K562 (cell line): ENCODE measurements around the gene CBX8. TPM values are rescaled to one million over a fixed set of nuclear protein-coding genes. Genes with fewer than 3 reads are reported as not detected.
A peak's percentile ranks its signal among the peaks of the same experiment; 100 is the strongest.

Source experiments
- BRD4 ChIP-seq: fragments of 200-600 bp; sonication (generic); IDR thresholded peaks from 2 replicates; pipeline ENCODE4 v1.6.1; 2017; ENCODE audit warnings: inconsistent platforms
- HMG20A ChIP-seq: fragments of 450-650 bp; formaldehyde crosslinking; conservative IDR thresholded peaks from 2 replicates; pipeline ENCODE4 v1.4.0; 2020; ENCODE audit warnings: mild to moderate bottlenecking, mixed read lengths
- HMGXB4 ChIP-seq: sonication (generic); formaldehyde crosslinking; IDR thresholded peaks from 2 replicates; pipeline ENCODE4 v1.8.1; 2023; ENCODE audit warnings: mild to moderate bottlenecking, missing genetic modification reagents
- KLF10 ChIP-seq: fragments of 250-450 bp; sonication (Bioruptor Pico); IDR thresholded peaks from 2 replicates; pipeline ENCODE4 v1.6.1; 2021; ENCODE audit warnings: matching md5 sums
- MTA1 ChIP-seq: fragments of 450-650 bp; IDR thresholded peaks from 2 replicates; pipeline ENCODE4 v1.6.1; 2017; ENCODE audit warnings: borderline replicate concordance
- MXD1 ChIP-seq: fragments of 250-450 bp; sonication (Bioruptor Pico); IDR thresholded peaks from 2 replicates; pipeline ENCODE4 v1.8.0; 2021; ENCODE audit warnings: borderline replicate concordance, mild to moderate bottlenecking, moderate library complexity; ENCODE audit not compliant: poor library complexity, severe bottlenecking
- NFIC ChIP-seq: fragments of 450-650 bp; IDR thresholded peaks from 2 replicates; pipeline ENCODE4 v1.6.1; 2017; ENCODE audit warnings: mild to moderate bottlenecking, inconsistent platforms
- NR0B1 ChIP-seq: fragments of 450-650 bp; IDR thresholded peaks from one replicate; pipeline ENCODE4 v1.6.1; 2018; ENCODE audit warnings: mild to moderate bottlenecking, moderate library complexity; ENCODE audit not compliant: partially characterized antibody
- PTBP1 ChIP-seq: fragments of 200-400 bp; formaldehyde crosslinking; IDR thresholded peaks from 2 replicates; pipeline ENCODE4 v1.6.1; 2017; ENCODE audit warnings: low read depth, low read length
- PYGO2 ChIP-seq: fragments of 450-650 bp; IDR thresholded peaks from 2 replicates; pipeline ENCODE4 v1.6.1; 2016; ENCODE audit warnings: mild to moderate bottlenecking, missing genetic modification characterization, moderate library complexity, missing compliant biosample characterization
- RAD21 ChIP-seq, 2 experiments: fragments of 250-450 bp in 1 of 2; fragments of 450-650 bp in 1 of 2; sonication (Bioruptor Pico) in 1 of 2; formaldehyde crosslinking in 1 of 2; IDR thresholded peaks in 1 of 2; conservative IDR thresholded peaks in 1 of 2; 2 replicates each; pipeline versions ENCODE4 v1.4.0 to v1.8.0; 2020 to 2022; ENCODE audit warnings: mild to moderate bottlenecking in 2 of 2, moderate library complexity in 1 of 2
- SPI1 ChIP-seq: IDR thresholded peaks from 2 replicates; pipeline ENCODE4 v1.6.1; 2011; ENCODE audit warnings: low read depth, low read length, control low read depth, borderline replicate concordance
- TCFL5 ChIP-seq: fragments of 250-450 bp; sonication (Bioruptor Pico); conservative IDR thresholded peaks from 2 replicates; pipeline ENCODE4 v1.6.1; 2021; ENCODE audit warnings: mild to moderate bottlenecking, moderate library complexity, matching md5 sums
- ZFP91 ChIP-seq: sonication (generic); formaldehyde crosslinking; IDR thresholded peaks from 2 replicates; pipeline ENCODE4 v1.8.0; 2022; ENCODE audit warnings: mild to moderate bottlenecking, missing genetic modification reagents
- ZNF785 ChIP-seq: fragments of 250-450 bp; sonication (Bioruptor Pico); IDR thresholded peaks from 2 replicates; pipeline ENCODE4 v1.4.0; 2020; ENCODE audit warnings: mild to moderate bottlenecking
- ZZZ3 ChIP-seq: fragments of 450-650 bp; IDR thresholded peaks from 2 replicates; pipeline ENCODE4 v1.6.1; 2016; ENCODE audit warnings: antibody characterized with exemption, mild to moderate bottlenecking, moderate library complexity
- polyA plus RNA-seq, 8 experiments: library from polyadenylated mRNA; depleted of rRNA in 4 of 8; stranded (reverse) in 5 of 8; unstranded in 3 of 8; fragments of >200 nt; fragmentation: Nextera tagmentation in 2 of 8; fragmentation: Illumina TruSeq in 1 of 8; extraction: Ambion mirVana in 2 of 8; extraction: Trizol in 1 of 8; gene quantifications; 2 replicates each; pipeline versions ENCODE4 v1.2.1 to v1.2.3, GENCODE V29; 2011 to 2014; ENCODE audit warnings: inconsistent platforms in 1 of 8, missing spikeins in 1 of 8
- total RNA-seq, 7 experiments: library from RNA; depleted of rRNA in 6 of 7; stranded (reverse); fragments of >200 nt in 6 of 7; fragmentation: Illumina TruSeq in 2 of 7; extraction: Trizol in 2 of 7; gene quantifications; 2 replicates each; pipeline versions ENCODE4 v1.2.1 to v1.2.3, GENCODE V29; 2011 to 2021; ENCODE audit warnings: low replicate concordance in 1 of 7
- TF ChIP-seq, protein P1 (sequence below): fragments of 200-800 bp; sonication (Bioruptor generic); IDR thresholded peaks from 2 replicates; pipeline ENCODE4 v1.6.1; 2017; ENCODE audit warnings: missing genetic modification characterization, missing compliant biosample characterization
- TF ChIP-seq, protein P2 (sequence below): fragments of 450-650 bp; IDR thresholded peaks from 2 replicates; pipeline ENCODE4 v1.6.1; 2018; ENCODE audit warnings: mild to moderate bottlenecking, low read depth; ENCODE audit not compliant: partially characterized antibody
- TF ChIP-seq, protein P3 (sequence below): sonication (generic); formaldehyde crosslinking; IDR thresholded peaks from 2 replicates; pipeline ENCODE4 v1.8.1; 2023; ENCODE audit warnings: mild to moderate bottlenecking, missing genetic modification reagents, moderate library complexity

The CBX8 gene
- total and polyA plus RNA-seq, 9 of the 15 experiments (the other 6 are each of a cell fraction or from before 2014, with no cell fraction given), result 0.08 to 11.9 (median 2.6) TPM

DNA sequence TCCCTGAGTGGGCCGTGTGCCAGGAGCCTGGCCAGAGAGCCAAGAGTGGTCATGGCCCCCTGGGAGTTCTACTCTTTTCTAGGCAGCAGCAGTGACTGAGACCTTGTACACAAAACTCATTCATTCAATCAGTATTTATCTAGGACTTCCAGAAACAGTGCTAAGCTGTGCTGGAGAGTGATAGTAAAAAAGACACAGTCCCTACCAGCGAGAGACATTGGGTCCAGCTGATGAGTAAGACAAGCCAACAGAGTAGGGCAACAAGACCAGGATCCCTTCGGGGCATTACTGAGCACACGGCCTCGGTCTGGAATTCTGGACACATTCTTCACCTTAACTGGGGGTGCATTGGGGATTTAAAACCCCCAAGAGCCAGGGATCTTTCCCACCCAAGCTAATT, 22.2 kb upstream of the CBX8 start (continued):
- TF ChIP-seq, protein P1, sequence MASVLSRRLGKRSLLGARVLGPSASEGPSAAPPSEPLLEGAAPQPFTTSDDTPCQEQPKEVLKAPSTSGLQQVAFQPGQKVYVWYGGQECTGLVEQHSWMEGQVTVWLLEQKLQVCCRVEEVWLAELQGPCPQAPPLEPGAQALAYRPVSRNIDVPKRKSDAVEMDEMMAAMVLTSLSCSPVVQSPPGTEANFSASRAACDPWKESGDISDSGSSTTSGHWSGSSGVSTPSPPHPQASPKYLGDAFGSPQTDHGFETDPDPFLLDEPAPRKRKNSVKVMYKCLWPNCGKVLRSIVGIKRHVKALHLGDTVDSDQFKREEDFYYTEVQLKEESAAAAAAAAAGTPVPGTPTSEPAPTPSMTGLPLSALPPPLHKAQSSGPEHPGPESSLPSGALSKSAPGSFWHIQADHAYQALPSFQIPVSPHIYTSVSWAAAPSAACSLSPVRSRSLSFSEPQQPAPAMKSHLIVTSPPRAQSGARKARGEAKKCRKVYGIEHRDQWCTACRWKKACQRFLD, result no peak
- TF ChIP-seq PTBP1 (no peak), ZFP91 (no peak), ZZZ3 (no peak), PYGO2 (no peak), TCFL5 (CRISPR knock-in tag) (no peak), KLF10 (CRISPR knock-in tag) (no peak), ZNF785 (CRISPR knock-in tag) (no peak), NFIC (peak; percentile 65), HMG20A (CRISPR knock-in tag) (no peak), NR0B1 (no peak), MXD1 (no peak), HMGXB4 (CRISPR knock-in tag) (no peak), BRD4 (no peak), MTA1 (no peak), RAD21 (CRISPR knock-in tag; conservative IDR thresholded peaks at IDR 0.05 in 1 of 2, IDR thresholded peaks at IDR 0.05 in 1 of 2) (no peak), SPI1 (no peak)
- TF ChIP-seq, protein P2, sequence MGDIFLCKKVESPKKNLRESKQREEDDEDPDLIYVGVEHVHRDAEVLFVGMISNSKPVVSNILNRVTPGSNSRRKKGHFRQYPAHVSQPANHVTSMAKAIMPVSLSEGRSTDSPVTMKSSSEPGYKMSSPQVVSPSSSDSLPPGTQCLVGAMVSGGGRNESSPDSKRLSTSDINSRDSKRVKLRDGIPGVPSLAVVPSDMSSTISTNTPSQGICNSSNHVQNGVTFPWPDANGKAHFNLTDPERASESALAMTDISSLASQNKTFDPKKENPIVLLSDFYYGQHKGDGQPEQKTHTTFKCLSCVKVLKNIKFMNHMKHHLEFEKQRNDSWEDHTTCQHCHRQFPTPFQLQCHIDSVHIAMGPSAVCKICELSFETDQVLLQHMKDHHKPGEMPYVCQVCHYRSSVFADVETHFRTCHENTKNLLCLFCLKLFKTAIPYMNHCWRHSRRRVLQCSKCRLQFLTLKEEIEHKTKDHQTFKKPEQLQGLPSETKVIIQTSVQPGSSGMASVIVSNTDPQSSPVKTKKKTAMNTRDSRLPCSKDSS, result no peak
- TF ChIP-seq, protein P3, sequence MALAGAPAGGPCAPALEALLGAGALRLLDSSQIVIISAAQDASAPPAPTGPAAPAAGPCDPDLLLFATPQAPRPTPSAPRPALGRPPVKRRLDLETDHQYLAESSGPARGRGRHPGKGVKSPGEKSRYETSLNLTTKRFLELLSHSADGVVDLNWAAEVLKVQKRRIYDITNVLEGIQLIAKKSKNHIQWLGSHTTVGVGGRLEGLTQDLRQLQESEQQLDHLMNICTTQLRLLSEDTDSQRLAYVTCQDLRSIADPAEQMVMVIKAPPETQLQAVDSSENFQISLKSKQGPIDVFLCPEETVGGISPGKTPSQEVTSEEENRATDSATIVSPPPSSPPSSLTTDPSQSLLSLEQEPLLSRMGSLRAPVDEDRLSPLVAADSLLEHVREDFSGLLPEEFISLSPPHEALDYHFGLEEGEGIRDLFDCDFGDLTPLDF (CRISPR knock-in tag), result no peak
